HepG2 (cell line): Measurements from ENCODE around the gene ASIC3. TPM values are rescaled to one million over a fixed set of nuclear protein-coding genes. Genes with fewer than 3 reads are reported as not detected.
A peak's percentile ranks its signal among the peaks of the same experiment; 100 is the strongest.

Experiments
- ATAD3A ChIP-seq: sonication (generic); formaldehyde crosslinking; IDR thresholded peaks from 2 replicates; pipeline ENCODE4 v1.4.0; 2020; ENCODE audit warnings: missing genetic modification reagents
- DMAP1 ChIP-seq: IDR thresholded peaks from 2 replicates; pipeline ENCODE4 v1.6.1; 2016
- HNF1B ChIP-seq: sonication (generic); formaldehyde crosslinking; IDR thresholded peaks from 2 replicates; pipeline ENCODE4 v1.5.1; 2020; ENCODE audit warnings: mild to moderate bottlenecking, moderate library complexity, missing genetic modification reagents
- MNT ChIP-seq: fragments of 450-650 bp; IDR thresholded peaks from 2 replicates; pipeline ENCODE4 v1.6.1; 2016
- NPAS2 ChIP-seq: sonication (generic); formaldehyde crosslinking; IDR thresholded peaks from 2 replicates; pipeline ENCODE4 v1.8.0; 2022; ENCODE audit warnings: mild to moderate bottlenecking, missing genetic modification reagents, borderline replicate concordance
- RERE ChIP-seq: IDR thresholded peaks from 2 replicates; pipeline ENCODE4 v1.6.1; 2016; ENCODE audit warnings: low read depth, missing genetic modification reagents, missing compliant biosample characterization
- RFXAP ChIP-seq: sonication (generic); formaldehyde crosslinking; IDR thresholded peaks from 2 replicates; pipeline ENCODE4 v1.4.0; 2020; ENCODE audit warnings: missing genetic modification reagents, borderline replicate concordance
- SRF ChIP-seq: IDR thresholded peaks from 2 replicates; pipeline ENCODE4 v1.6.1; 2011; ENCODE audit warnings: mild to moderate bottlenecking, low read depth, low read length, moderate library complexity
- TFAP4 ChIP-seq: sonication (generic); IDR thresholded peaks from 2 replicates; pipeline ENCODE4 v1.6.1; 2016; ENCODE audit warnings: low read depth, borderline replicate concordance
- ZFP41 ChIP-seq: sonication (generic); formaldehyde crosslinking; IDR thresholded peaks from 2 replicates; pipeline ENCODE4 v1.4.0; 2020; ENCODE audit warnings: mild to moderate bottlenecking, missing genetic modification reagents, borderline replicate concordance
- ZFY ChIP-seq: sonication (generic); formaldehyde crosslinking; IDR thresholded peaks from 2 replicates; pipeline ENCODE4 v1.4.0; 2020; ENCODE audit warnings: missing genetic modification reagents
- ZNF382 ChIP-seq: sonication (generic); formaldehyde crosslinking; IDR thresholded peaks from 2 replicates; pipeline ENCODE4 v1.5.0; 2020; ENCODE audit warnings: missing genetic modification reagents, mild to moderate bottlenecking, borderline replicate concordance
- ZNF383 ChIP-seq: sonication (generic); formaldehyde crosslinking; IDR thresholded peaks from 2 replicates; pipeline ENCODE4 v1.4.0; 2020; ENCODE audit warnings: missing genetic modification reagents, mild to moderate bottlenecking, borderline replicate concordance
- ZNF460 ChIP-seq: sonication (generic); formaldehyde crosslinking; IDR thresholded peaks from 2 replicates; pipeline ENCODE4 v1.5.1; 2020; ENCODE audit warnings: missing genetic modification reagents, mild to moderate bottlenecking, borderline replicate concordance
- ZNF512B ChIP-seq: sonication (generic); formaldehyde crosslinking; IDR thresholded peaks from 2 replicates; pipeline ENCODE4 v1.5.1; 2020; ENCODE audit warnings: missing genetic modification reagents, mild to moderate bottlenecking, borderline replicate concordance
- ZNF7 ChIP-seq: IDR thresholded peaks from 2 replicates; pipeline ENCODE4 v1.6.1; 2016; ENCODE audit warnings: missing biosample characterization, missing genetic modification reagents
- polyA plus RNA-seq, 8 experiments: library from polyadenylated mRNA; depleted of rRNA in 3 of 8; stranded (reverse) in 7 of 8; unstranded in 1 of 8; fragments of >200 nt; fragmentation: Illumina TruSeq in 4 of 8; extraction: Trizol in 4 of 8; gene quantifications; 2 replicates each; pipeline versions ENCODE4 v1.2.1 to v1.2.3, GENCODE V29; 2011 to 2016; ENCODE audit warnings: low read depth in 4 of 8, missing spikeins in 1 of 8, mixed read lengths in 1 of 8; ENCODE audit not compliant: insufficient read depth in 1 of 8
- total RNA-seq, 5 experiments: library from RNA; depleted of rRNA; stranded (reverse); fragments of >200 nt; fragmentation: Illumina TruSeq; extraction: Trizol; gene quantifications; 2 replicates each; pipeline ENCODE4 v1.2.3, GENCODE V29; 2016; ENCODE audit warnings: low read depth in 1 of 5

The ASIC3 gene
- total and polyA plus RNA-seq, 2 of the 13 experiments (the other 11 are each of a cell fraction or from before 2014, with no cell fraction given) = 0.51 TPM; not detected in 1

- peak; percentile 96 for TF ChIP-seq ZFY (CRISPR knock-in tag)
- peak; percentile 76; the same call in 1 of the 2 replicates for TF ChIP-seq RFXAP
- TF ChIP-seq SRF = no peak
- TF ChIP-seq MNT = no peak; the same call in 1 of the 2 replicates
- no peak for TF ChIP-seq NPAS2
- TF ChIP-seq DMAP1 = no peak; the same call in 1 of the 2 replicates
- TF ChIP-seq ZNF7 (CRISPR knock-in tag) = no peak
- no peak for TF ChIP-seq ZNF512B (CRISPR knock-in tag)
- TF ChIP-seq ATAD3A (CRISPR knock-in tag) = no peak
- peak; percentile 66; the same call in 1 of the 2 replicates for TF ChIP-seq TFAP4
- TF ChIP-seq ZNF460 (CRISPR knock-in tag) = no peak
- TF ChIP-seq HNF1B (CRISPR knock-in tag) = peak; percentile 85
- no peak for TF ChIP-seq RERE (CRISPR knock-in tag)
- no peak for TF ChIP-seq ZNF383 (CRISPR knock-in tag)
- TF ChIP-seq ZFP41 (CRISPR knock-in tag) = no peak
- no peak for TF ChIP-seq ZNF382 (CRISPR knock-in tag)
Measured at GRCh38 chr7:151028131-151028947, 20.0 kb upstream of the ASIC3 start, which contains the start of gene ABCB8 (continued).
